ENCODE results near the gene GAGE12J. TPM values are rescaled to one million over a fixed set of nuclear protein-coding genes. Genes with fewer than 3 reads are reported as not detected.
"Not testable (repeated sequence)": the region's sequence is repeated elsewhere in the genome, so short reads cannot be mapped to it uniquely, and the experiment has no call there.

Gene GAGE12J
- total and polyA plus RNA-seq, 9 donors = not detected

GRCh38 chrX:49344496-49345175, 22.8 kb downstream of the GAGE12J start:
- not testable (repeated sequence) for H3K36me3 ChIP-seq (ENCODE audit: control insufficient read depth, insufficient read depth, low read length); H3K27me3 ChIP-seq (ENCODE audit: control insufficient read depth, insufficient read depth, low read length); H3K27ac ChIP-seq (ENCODE audit: low read length); H3K9me3 ChIP-seq (replicated peaks; ENCODE audit: control insufficient read depth, low read depth, low read length); DNase-seq; H3K4me1 ChIP-seq (ENCODE audit: control insufficient read depth, insufficient read depth, low read length); H3K4me3 ChIP-seq (ENCODE audit: low read length)
- WGBS (ENCODE audit: insufficient coverage) = no CpG with 5 or more reads among the region's 15 CpGs

GRCh38 chrX:49345402-49345801, 23.6 kb downstream of the GAGE12J start:
- not testable (repeated sequence) for H3K27ac ChIP-seq (ENCODE audit: low read length); H3K36me3 ChIP-seq (ENCODE audit: control insufficient read depth, insufficient read depth, low read length); H3K27me3 ChIP-seq (ENCODE audit: control insufficient read depth, insufficient read depth, low read length); H3K4me1 ChIP-seq (ENCODE audit: control insufficient read depth, insufficient read depth, low read length); H3K9me3 ChIP-seq (replicated peaks; ENCODE audit: control insufficient read depth, low read depth, low read length); H3K4me3 ChIP-seq (ENCODE audit: low read length); DNase-seq
- WGBS (ENCODE audit: insufficient coverage) = 73% methylated on average over 2 of the region's 10 CpGs

- not testable (repeated sequence) for H3K27ac ChIP-seq (ENCODE audit: low read length); H3K4me1 ChIP-seq (ENCODE audit: control insufficient read depth, insufficient read depth, low read length); H3K9me3 ChIP-seq (replicated peaks; ENCODE audit: control insufficient read depth, low read depth, low read length); H3K36me3 ChIP-seq (ENCODE audit: control insufficient read depth, insufficient read depth, low read length); DNase-seq; H3K4me3 ChIP-seq (ENCODE audit: low read length); H3K27me3 ChIP-seq (ENCODE audit: control insufficient read depth, insufficient read depth, low read length)
- WGBS (ENCODE audit: insufficient coverage) = 79% methylated on average over 3 of the region's 11 CpGs
Measured at GRCh38 chrX:49346150-49346549, 24.3 kb downstream of the GAGE12J start.

Other genes with a start within 250 kb of the GAGE12J start
- 4.2 TPM for gene PRAF2, start 248.0 kb upstream of the GAGE12J start, total RNA-seq
- gene PRAF2, start 248.0 kb upstream of the GAGE12J start, polyA plus RNA-seq (ENCODE audit: insufficient read depth in 1 of 8, insufficient read length in 8 of 8, low replicate concordance in 1 of 8) = 10 to 100 TPM; 19.3 to 29.8 (median 23.0) TPM
- 25.5 TPM for gene WDR45, start 242.2 kb upstream of the GAGE12J start, total RNA-seq
- 10 to 100 TPM; 34.1 to 39.1 (median 36.6) TPM for gene WDR45, start 242.2 kb upstream of the GAGE12J start, polyA plus RNA-seq (ENCODE audit: insufficient read depth in 1 of 8, insufficient read length in 8 of 8, low replicate concordance in 1 of 8)
- 20.7 TPM for gene GPKOW, start 198.3 kb upstream of the GAGE12J start, total RNA-seq
- gene GPKOW, start 198.3 kb upstream of the GAGE12J start, polyA plus RNA-seq (ENCODE audit: insufficient read depth in 1 of 8, insufficient read length in 8 of 8, low replicate concordance in 1 of 8) = 10 to 100 TPM; 18.3 to 19.6 (median 19.0) TPM
- gene MAGIX, start 159.3 kb upstream of the GAGE12J start, total RNA-seq = 2.6 TPM
- gene MAGIX, start 159.3 kb upstream of the GAGE12J start, polyA plus RNA-seq (ENCODE audit: insufficient read depth in 1 of 8, insufficient read length in 8 of 8, low replicate concordance in 1 of 8) = 1 to 10 TPM; 1.6 to 2.1 (median 1.7) TPM
- gene PLP2, start 150.1 kb upstream of the GAGE12J start, total RNA-seq = 59.0 TPM
- gene PLP2, start 150.1 kb upstream of the GAGE12J start, polyA plus RNA-seq (ENCODE audit: insufficient read depth in 1 of 8, insufficient read length in 8 of 8, low replicate concordance in 1 of 8) = 100 to 1,000 TPM in 5 of 8 donors, 10 to 100 TPM in 3; 79.1 to 166 (median 119) TPM
- 1.9 TPM for gene PRICKLE3, start 135.7 kb upstream of the GAGE12J start, total RNA-seq
- gene PRICKLE3, start 135.7 kb upstream of the GAGE12J start, polyA plus RNA-seq (ENCODE audit: insufficient read depth in 1 of 8, insufficient read length in 8 of 8, low replicate concordance in 1 of 8) = 1 to 10 TPM; 2.7 to 5.3 (median 3.9) TPM
- 1.2 TPM for gene SYP, start 121.8 kb upstream of the GAGE12J start, total RNA-seq
- 1 to 10 TPM; 1.1 to 2.0 (median 1.3) TPM for gene SYP, start 121.8 kb upstream of the GAGE12J start, polyA plus RNA-seq (ENCODE audit: insufficient read depth in 1 of 8, insufficient read length in 8 of 8, low replicate concordance in 1 of 8)
- gene CACNA1F, start 88.7 kb upstream of the GAGE12J start, total RNA-seq = 0.09 TPM
- gene CACNA1F, start 88.7 kb upstream of the GAGE12J start, polyA plus RNA-seq (ENCODE audit: insufficient read depth in 1 of 8, insufficient read length in 8 of 8, low replicate concordance in 1 of 8) = under 1 TPM in 4 of 8 donors, not detected in 4; 0.01 to 0.05 (median 0.03) TPM
- gene CCDC22, start 86.6 kb upstream of the GAGE12J start, total RNA-seq = 5.3 TPM
- 10 to 100 TPM; 10.8 to 15.8 (median 12.6) TPM for gene CCDC22, start 86.6 kb upstream of the GAGE12J start, polyA plus RNA-seq (ENCODE audit: insufficient read depth in 1 of 8, insufficient read length in 8 of 8, low replicate concordance in 1 of 8)
- gene FOXP3, start 57.3 kb upstream of the GAGE12J start, total RNA-seq = 0.04 TPM
- under 1 TPM; 0.24 to 0.68 (median 0.54) TPM for gene FOXP3, start 57.3 kb upstream of the GAGE12J start, polyA plus RNA-seq (ENCODE audit: insufficient read depth in 1 of 8, insufficient read length in 8 of 8, low replicate concordance in 1 of 8)
- 5.5 TPM for gene PPP1R3F, start 52.2 kb upstream of the GAGE12J start, total RNA-seq
- 1 to 10 TPM; 6.1 to 9.0 (median 7.5) TPM for gene PPP1R3F, start 52.2 kb upstream of the GAGE12J start, polyA plus RNA-seq (ENCODE audit: insufficient read depth in 1 of 8, insufficient read length in 8 of 8, low replicate concordance in 1 of 8)
- not detected for gene GAGE10, start 18.4 kb upstream of the GAGE12J start, total RNA-seq
- gene GAGE10, start 18.4 kb upstream of the GAGE12J start, polyA plus RNA-seq (ENCODE audit: insufficient read depth in 1 of 8, insufficient read length in 8 of 8, low replicate concordance in 1 of 8) = not detected
- not detected for gene GAGE13, start 9.5 kb downstream of the GAGE12J start, total RNA-seq
- gene GAGE13, start 9.5 kb downstream of the GAGE12J start, polyA plus RNA-seq (ENCODE audit: insufficient read depth in 1 of 8, insufficient read length in 8 of 8, low replicate concordance in 1 of 8) = not detected
- not detected for gene GAGE12C, start 210.1 kb downstream of the GAGE12J start, total RNA-seq
- gene GAGE12C, start 210.1 kb downstream of the GAGE12J start, polyA plus RNA-seq (ENCODE audit: insufficient read depth in 1 of 8, insufficient read length in 8 of 8, low replicate concordance in 1 of 8) = not detected
- not detected for gene GAGE12D, start 219.7 kb downstream of the GAGE12J start, total RNA-seq
- gene GAGE12D, start 219.7 kb downstream of the GAGE12J start, polyA plus RNA-seq (ENCODE audit: insufficient read depth in 1 of 8, insufficient read length in 8 of 8, low replicate concordance in 1 of 8) = not detected
- not detected for gene GAGE12E, start 229.3 kb downstream of the GAGE12J start, total RNA-seq
- not detected for gene GAGE12E, start 229.3 kb downstream of the GAGE12J start, polyA plus RNA-seq (ENCODE audit: insufficient read depth in 1 of 8, insufficient read length in 8 of 8, low replicate concordance in 1 of 8)
- gene GAGE12F, start 238.8 kb downstream of the GAGE12J start, total RNA-seq = not detected
- not detected for gene GAGE12F, start 238.8 kb downstream of the GAGE12J start, polyA plus RNA-seq (ENCODE audit: insufficient read depth in 1 of 8, insufficient read length in 8 of 8, low replicate concordance in 1 of 8)
- not detected for gene GAGE12G, start 248.4 kb downstream of the GAGE12J start, total RNA-seq
- not detected for gene GAGE12G, start 248.4 kb downstream of the GAGE12J start, polyA plus RNA-seq (ENCODE audit: insufficient read depth in 1 of 8, insufficient read length in 8 of 8, low replicate concordance in 1 of 8)